ENCODE results near the gene GIMAP8. TPM values are rescaled to one million over a fixed set of nuclear protein-coding genes. Genes with fewer than 3 reads are reported as not detected.

Gene GIMAP8
- total RNA-seq, 1 experiment from 2014 or later, result 0.07 TPM

GRCh38 chr7:150471886-150472285 is 21.5 kb downstream of the GIMAP8 start:
- Mint-ChIP-seq H3K4me3 (ENCODE audit: unreplicated experiment) (no peak overlapping the region), H3K9me3 (ENCODE audit: unreplicated experiment) (peaks cover 13% of the 10 kb centered on the region), H3K27ac (ENCODE audit: unreplicated experiment) (no peak overlapping the region), H3K4me1 (ENCODE audit: low read depth, unreplicated experiment) (no peaks in the 10 kb centered on the region), H3K36me3 (ENCODE audit: insufficient read depth, unreplicated experiment) (no peaks in the 10 kb centered on the region), H3K27me3 (ENCODE audit: insufficient read depth, unreplicated experiment) (peaks cover 29% of the 10 kb centered on the region)
- BruUV-seq (replicated peaks), result no TSS peak
- Histone ChIP-seq H3K4me3 (ENCODE audit: low read depth, low read length) (no peak overlapping the region), H3K27me3 (replicated peaks; ENCODE audit: control insufficient read depth, insufficient read depth, low read length) (no peaks in the 10 kb centered on the region; the same call in 1 of the 2 replicates), H3K9me3 (no peaks in the 10 kb centered on the region; the same call in 1 of the 2 replicates), H3K4me1 (no peaks in the 10 kb centered on the region), H3K36me3 (ENCODE audit: control insufficient read depth, insufficient read depth, low read length) (no peaks in the 10 kb centered on the region)
- no peak for TF ChIP-seq CTCF (IDR thresholded peaks at IDR 0.05; ENCODE audit: insufficient read depth in 1 of 2, low read depth in 1 of 2, low read length in 1 of 2, severe bottlenecking in 1 of 2, unreplicated experiment in 1 of 2)
- intact Hi-C loops (cut with micrococcal nuclease; ENCODE audit: unreplicated experiment), result no loop called here
- CTCF ChIA-PET, result no interaction called here
- POLR2A ChIA-PET, result no interaction called here
- no peak for DNase-seq

- ChIA-PET POLR2A (no interaction called here), CTCF (no interaction called here)
- intact Hi-C loops (cut with micrococcal nuclease; ENCODE audit: unreplicated experiment), result no loop called here
- H3K27me3 Mint-ChIP-seq (ENCODE audit: insufficient read depth, unreplicated experiment), result peaks cover 29% of the 10 kb centered on the region
- DNase-seq, result no peak
- H3K36me3 Mint-ChIP-seq (ENCODE audit: insufficient read depth, unreplicated experiment), result no peaks in the 10 kb centered on the region
- H3K9me3 ChIP-seq, result no peaks in the 10 kb centered on the region; the same call in 1 of the 2 replicates
- H3K4me1 ChIP-seq, result no peaks in the 10 kb centered on the region
- H3K27me3 ChIP-seq (replicated peaks; ENCODE audit: control insufficient read depth, insufficient read depth, low read length), result no peaks in the 10 kb centered on the region; the same call in 1 of the 2 replicates
- no peak overlapping the region for H3K27ac Mint-ChIP-seq (ENCODE audit: unreplicated experiment)
- H3K4me1 Mint-ChIP-seq (ENCODE audit: low read depth, unreplicated experiment), result no peaks in the 10 kb centered on the region
- H3K4me3 ChIP-seq (ENCODE audit: low read depth, low read length), result no peak overlapping the region
- no peak overlapping the region for H3K4me3 Mint-ChIP-seq (ENCODE audit: unreplicated experiment)
- H3K36me3 ChIP-seq (ENCODE audit: control insufficient read depth, insufficient read depth, low read length), result no peaks in the 10 kb centered on the region
- TF ChIP-seq CTCF (IDR thresholded peaks at IDR 0.05; ENCODE audit: insufficient read depth in 1 of 2, low read depth in 1 of 2, low read length in 1 of 2, severe bottlenecking in 1 of 2, unreplicated experiment in 1 of 2), result no peak
- H3K9me3 Mint-ChIP-seq (ENCODE audit: unreplicated experiment), result peaks cover 13% of the 10 kb centered on the region
- BruUV-seq (replicated peaks), result no TSS peak
Observed at GRCh38 chr7:150473902-150474301, 23.5 kb downstream of the GIMAP8 start.

- Histone ChIP-seq H3K27me3 (replicated peaks; ENCODE audit: control insufficient read depth, insufficient read depth, low read length) (peaks cover 2% of the 10 kb centered on the region; the same call in 1 of the 2 replicates), H3K36me3 (ENCODE audit: control insufficient read depth, insufficient read depth, low read length) (no peaks in the 10 kb centered on the region), H3K4me1 (no peaks in the 10 kb centered on the region), H3K4me3 (ENCODE audit: low read depth, low read length) (no peak overlapping the region), H3K9me3 (no peaks in the 10 kb centered on the region; the same call in 1 of the 2 replicates)
- H3K4me3 Mint-ChIP-seq (ENCODE audit: unreplicated experiment), result no peak overlapping the region
- CTCF ChIA-PET, result no interaction called here
- TF ChIP-seq CTCF (IDR thresholded peaks at IDR 0.05; ENCODE audit: insufficient read depth in 1 of 2, low read depth in 1 of 2, low read length in 1 of 2, severe bottlenecking in 1 of 2, unreplicated experiment in 1 of 2), result no peak
- H3K27me3 Mint-ChIP-seq (ENCODE audit: insufficient read depth, unreplicated experiment), result peaks cover 26% of the 10 kb centered on the region
- no TSS peak for BruUV-seq (replicated peaks)
- POLR2A ChIA-PET, result no interaction called here
- no peaks in the 10 kb centered on the region for H3K4me1 Mint-ChIP-seq (ENCODE audit: low read depth, unreplicated experiment)
- no peaks in the 10 kb centered on the region for H3K36me3 Mint-ChIP-seq (ENCODE audit: insufficient read depth, unreplicated experiment)
- peaks cover 13% of the 10 kb centered on the region for H3K9me3 Mint-ChIP-seq (ENCODE audit: unreplicated experiment)
- DNase-seq, result no peak
- no peak overlapping the region for H3K27ac Mint-ChIP-seq (ENCODE audit: unreplicated experiment)
- intact Hi-C loops (cut with micrococcal nuclease; ENCODE audit: unreplicated experiment), result no loop called here
Observed at GRCh38 chr7:150476285-150476684, 25.9 kb downstream of the GIMAP8 start.

All from Caco-2 (cell line).